GM19099 (cell line): ENCODE data around the gene PCDH10.

ENCODE experiments used
- POLR2A ChIP-seq: IDR thresholded peaks from 3 replicates; pipeline ENCODE4 v1.6.1; 2011; ENCODE audit warnings: low read depth; ENCODE audit not compliant: insufficient read length; ENCODE audit errors: extremely low read depth

Gene PCDH10, protein sequence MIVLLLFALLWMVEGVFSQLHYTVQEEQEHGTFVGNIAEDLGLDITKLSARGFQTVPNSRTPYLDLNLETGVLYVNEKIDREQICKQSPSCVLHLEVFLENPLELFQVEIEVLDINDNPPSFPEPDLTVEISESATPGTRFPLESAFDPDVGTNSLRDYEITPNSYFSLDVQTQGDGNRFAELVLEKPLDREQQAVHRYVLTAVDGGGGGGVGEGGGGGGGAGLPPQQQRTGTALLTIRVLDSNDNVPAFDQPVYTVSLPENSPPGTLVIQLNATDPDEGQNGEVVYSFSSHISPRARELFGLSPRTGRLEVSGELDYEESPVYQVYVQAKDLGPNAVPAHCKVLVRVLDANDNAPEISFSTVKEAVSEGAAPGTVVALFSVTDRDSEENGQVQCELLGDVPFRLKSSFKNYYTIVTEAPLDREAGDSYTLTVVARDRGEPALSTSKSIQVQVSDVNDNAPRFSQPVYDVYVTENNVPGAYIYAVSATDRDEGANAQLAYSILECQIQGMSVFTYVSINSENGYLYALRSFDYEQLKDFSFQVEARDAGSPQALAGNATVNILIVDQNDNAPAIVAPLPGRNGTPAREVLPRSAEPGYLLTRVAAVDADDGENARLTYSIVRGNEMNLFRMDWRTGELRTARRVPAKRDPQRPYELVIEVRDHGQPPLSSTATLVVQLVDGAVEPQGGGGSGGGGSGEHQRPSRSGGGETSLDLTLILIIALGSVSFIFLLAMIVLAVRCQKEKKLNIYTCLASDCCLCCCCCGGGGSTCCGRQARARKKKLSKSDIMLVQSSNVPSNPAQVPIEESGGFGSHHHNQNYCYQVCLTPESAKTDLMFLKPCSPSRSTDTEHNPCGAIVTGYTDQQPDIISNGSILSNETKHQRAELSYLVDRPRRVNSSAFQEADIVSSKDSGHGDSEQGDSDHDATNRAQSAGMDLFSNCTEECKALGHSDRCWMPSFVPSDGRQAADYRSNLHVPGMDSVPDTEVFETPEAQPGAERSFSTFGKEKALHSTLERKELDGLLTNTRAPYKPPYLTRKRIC

GRCh38 chr4:133148690-133149363 is at the start of gene PCDH10:
TSS of gene PCDH10 (plus strand) at chr4:133149294. CDS start at chr4:133150141, 847 bp downstream.
- no peak for TF ChIP-seq POLR2A

DNA sequence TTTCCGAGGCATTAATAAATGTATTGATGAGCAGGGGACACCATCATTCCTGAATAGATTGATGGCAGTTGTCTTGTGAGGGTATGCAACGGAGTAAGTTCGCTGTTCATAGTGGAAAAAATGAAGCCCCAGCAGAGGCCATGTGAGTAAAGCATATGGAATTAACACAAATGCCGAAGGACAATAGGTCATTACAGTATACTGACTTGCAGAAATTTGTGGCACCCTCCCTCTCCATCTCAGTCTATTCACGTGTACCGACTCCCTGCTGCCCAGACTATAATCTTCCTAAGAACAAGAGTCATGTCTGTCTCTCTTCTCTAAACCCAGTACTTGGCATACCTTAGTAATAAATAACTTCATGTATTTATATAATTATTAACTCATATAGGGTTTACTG is 47.1 kb upstream of the PCDH10 start:
- no peak for TF ChIP-seq POLR2A

GRCh38 chr4:133102612-133103409 is 46.3 kb upstream of the PCDH10 start:
- no peak for TF ChIP-seq POLR2A

DNA sequence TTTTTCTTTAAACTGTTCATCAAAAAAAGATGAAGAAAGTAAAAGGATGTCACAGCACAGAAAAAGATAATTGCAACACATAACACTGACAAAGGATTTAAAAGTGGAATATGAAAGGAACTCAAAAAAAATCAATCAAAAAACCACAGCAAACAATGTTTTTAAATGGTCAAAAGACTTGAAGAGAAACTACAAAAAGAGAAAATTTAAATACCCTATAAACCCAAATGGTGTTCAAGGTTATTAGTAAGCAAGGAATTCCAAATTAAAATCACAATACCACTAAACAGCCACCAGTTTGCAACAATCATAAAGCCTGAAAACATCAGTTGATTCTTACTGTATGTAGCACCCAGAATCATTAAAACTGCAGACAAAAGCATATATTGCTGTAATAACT is 36.5 kb upstream of the PCDH10 start:
- no peak for TF ChIP-seq POLR2A

- no peak for TF ChIP-seq POLR2A
These were observed 24.3 kb upstream of the PCDH10 start for GRCh38 chr4:133124746-133125145.

GRCh38 chr4:133127500-133127899 is 21.6 kb upstream of the PCDH10 start:
- TF ChIP-seq POLR2A: no peak

GRCh38 chr4:133129237-133129636 is 19.9 kb upstream of the PCDH10 start:
- no peak for TF ChIP-seq POLR2A

DNA sequence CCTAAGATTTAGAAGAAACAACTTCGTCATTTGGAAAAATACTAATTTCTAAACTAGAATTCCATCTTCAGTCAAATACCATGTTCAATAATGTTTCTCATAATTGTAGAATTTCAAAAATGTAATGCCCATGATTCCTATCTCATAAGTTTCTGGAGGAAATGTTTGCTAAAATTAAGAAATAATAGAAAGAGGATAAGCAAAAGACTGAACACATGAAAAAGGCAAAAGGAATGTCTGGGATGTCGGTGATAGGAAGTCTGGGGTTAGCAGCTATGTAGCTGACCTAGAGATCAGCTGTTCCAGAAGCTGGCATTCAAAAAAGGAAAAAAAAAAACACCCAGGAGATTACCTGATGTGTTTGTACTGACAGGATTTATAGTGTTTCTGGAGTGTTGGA is 18.9 kb upstream of the PCDH10 start:
- no peak for TF ChIP-seq POLR2A

GRCh38 chr4:133131829-133132460 is 17.1 kb upstream of the PCDH10 start:
- TF ChIP-seq POLR2A: no peak

DNA sequence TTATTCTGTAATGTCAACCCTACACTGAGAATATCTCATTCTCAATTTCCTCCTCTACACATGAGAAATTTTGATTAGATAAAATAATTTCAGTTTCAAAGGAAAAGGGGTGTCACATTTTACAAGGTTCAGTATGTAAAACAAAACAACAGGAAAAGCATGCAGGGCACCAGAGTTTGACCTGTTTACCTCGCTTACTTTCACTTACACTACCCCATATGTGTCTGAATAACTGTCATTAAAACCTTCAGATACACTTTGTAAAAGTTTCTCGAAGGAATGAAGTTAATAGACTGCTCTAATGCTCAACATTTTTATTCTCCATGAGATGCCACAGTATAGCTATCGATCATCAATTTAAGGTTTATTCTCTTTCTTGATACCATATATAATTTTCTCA is 12.3 kb upstream of the PCDH10 start:
- TF ChIP-seq POLR2A: no peak

DNA sequence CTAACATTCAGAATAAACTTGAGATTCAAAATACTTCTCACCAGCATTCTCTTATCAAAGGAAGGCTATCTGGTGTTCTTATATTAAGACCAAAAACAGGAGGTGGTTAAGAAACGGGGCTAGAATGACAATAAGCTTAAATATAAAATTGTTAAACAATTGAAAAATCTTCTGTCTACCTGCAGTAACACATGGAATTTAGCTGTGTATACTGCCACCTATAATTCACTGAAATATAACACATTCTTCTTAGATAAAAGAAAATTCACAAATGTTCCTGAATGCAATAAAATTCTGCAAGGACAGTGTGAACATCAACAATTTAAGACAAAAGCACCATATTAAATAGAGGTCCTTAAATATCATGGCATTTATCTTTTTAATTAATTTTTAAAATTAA is 11.5 kb upstream of the PCDH10 start:
- TF ChIP-seq POLR2A: no peak

DNA sequence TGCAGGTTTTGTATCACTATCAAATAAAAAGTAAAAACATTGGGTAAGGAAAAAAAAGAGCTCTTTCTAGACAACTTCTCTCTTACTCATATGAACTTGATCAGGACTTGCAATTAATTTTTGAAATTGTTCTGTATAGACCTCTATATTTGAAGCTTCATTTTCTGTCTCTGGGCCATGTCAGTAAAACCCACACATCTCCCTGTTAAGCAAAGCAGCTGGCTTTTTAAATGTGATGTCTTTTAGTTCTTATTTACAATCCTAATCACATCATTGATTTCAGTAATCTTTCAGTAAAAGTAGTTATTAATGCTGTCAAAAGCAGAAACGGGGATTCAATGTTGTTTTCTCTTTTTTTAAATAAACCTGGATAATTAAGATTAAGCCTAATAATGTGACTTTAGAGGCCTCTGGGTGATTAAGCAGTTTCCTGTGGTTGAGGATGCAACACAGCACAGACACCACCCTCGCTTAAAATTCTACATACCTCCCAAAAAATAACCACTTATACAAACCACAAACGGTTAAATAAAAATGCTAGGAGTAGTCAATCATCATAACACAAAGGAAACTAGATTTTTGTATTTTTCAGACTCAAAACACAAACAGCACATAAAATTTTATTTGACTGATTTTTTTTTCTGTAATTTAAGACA is 5.2 kb upstream of the PCDH10 start:
- no peak for TF ChIP-seq POLR2A

DNA sequence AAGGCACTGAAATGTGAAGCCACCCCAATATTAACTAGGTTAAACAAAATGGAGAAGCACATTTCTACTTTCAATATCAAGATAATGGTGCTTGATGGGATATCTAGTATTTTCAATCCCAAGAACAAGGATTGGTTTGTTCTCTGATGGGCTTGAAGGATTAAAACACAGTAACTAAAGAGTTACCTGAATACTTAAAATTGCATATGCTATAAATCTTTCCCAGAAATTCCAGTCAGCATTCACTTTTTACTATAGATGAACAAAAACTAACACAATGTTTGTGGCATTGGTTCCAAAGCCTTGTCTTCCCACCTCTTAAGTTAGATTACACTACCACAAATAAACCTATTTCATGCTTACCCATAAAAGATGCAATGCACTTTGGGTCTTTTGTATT is 3.9 kb upstream of the PCDH10 start:
- TF ChIP-seq POLR2A: no peak
